ENCODE measurements around the gene KIF25. TPM values are rescaled to one million over a fixed set of nuclear protein-coding genes. Genes with fewer than 3 reads are reported as not detected.

The KIF25 gene
- total RNA-seq, 1 donor from 2014 or later = not detected

- H3K27ac ChIP-seq = no peak overlapping the region
- no peaks in the 10 kb centered on the region for H3K36me3 ChIP-seq
- intact Hi-C loops (cut with DNase I) = no loop called here
- H3K4me1 ChIP-seq = peaks cover 6% of the 10 kb centered on the region
- TF ChIP-seq POLR2A (IDR thresholded peaks at IDR 0.05) (no peak), CTCF (IDR thresholded peaks at IDR 0.05) (no peak), POLR2AphosphoS5 (IDR thresholded peaks at IDR 0.05; ENCODE audit: insufficient read depth in 1 of 2, low read depth in 1 of 2) (no peak)
- H3K9me3 ChIP-seq = no peaks in the 10 kb centered on the region
- no peak overlapping the region for H3K4me3 ChIP-seq
- no peaks in the 10 kb centered on the region for H3K27me3 ChIP-seq
- peak in 1 of 2 donors; percentile 29 for DNase-seq (ENCODE audit: extremely low spot score in 2 of 2)
These were observed 7.5 kb downstream of the KIF25 start for GRCh38 chr6:168004945-168005344.

GRCh38 chr6:168005796-168006195 lies 8.3 kb downstream of the KIF25 start:
- H3K27ac ChIP-seq = no peak overlapping the region
- no peak for TF ChIP-seq CTCF (IDR thresholded peaks at IDR 0.05)
- no peak for TF ChIP-seq POLR2AphosphoS5 (IDR thresholded peaks at IDR 0.05; ENCODE audit: insufficient read depth in 1 of 2, low read depth in 1 of 2)
- TF ChIP-seq POLR2A (IDR thresholded peaks at IDR 0.05) = no peak
- peaks cover 6% of the 10 kb centered on the region for H3K4me1 ChIP-seq
- peak in 1 of 2 donors; percentile 58 for DNase-seq (ENCODE audit: extremely low spot score in 2 of 2)
- intact Hi-C loops (cut with DNase I) = no loop called here
- H3K4me3 ChIP-seq = no peak overlapping the region
- no peaks in the 10 kb centered on the region for H3K27me3 ChIP-seq
- no peaks in the 10 kb centered on the region for H3K36me3 ChIP-seq
- H3K9me3 ChIP-seq = no peaks in the 10 kb centered on the region

GRCh38 chr6:168007592-168008338 lies 10.3 kb downstream of the KIF25 start:
- no peak overlapping the region for H3K4me3 ChIP-seq
- TF ChIP-seq POLR2A (IDR thresholded peaks at IDR 0.05) (no peak), POLR2AphosphoS5 (IDR thresholded peaks at IDR 0.05; ENCODE audit: insufficient read depth in 1 of 2, low read depth in 1 of 2) (peak in 1 of 2 donors; percentile 20), CTCF (IDR thresholded peaks at IDR 0.05) (no peak)
- no peaks in the 10 kb centered on the region for H3K36me3 ChIP-seq
- no peak overlapping the region for H3K27ac ChIP-seq
- H3K4me1 ChIP-seq = peaks cover 6% of the 10 kb centered on the region
- intact Hi-C loops (cut with DNase I) = no loop called here
- H3K27me3 ChIP-seq = no peaks in the 10 kb centered on the region
- no peaks in the 10 kb centered on the region for H3K9me3 ChIP-seq
- peak; percentile 31 to 49 for DNase-seq (ENCODE audit: extremely low spot score in 2 of 2)

- Histone ChIP-seq H3K27me3 (no peaks in the 10 kb centered on the region), H3K36me3 (no peaks in the 10 kb centered on the region), H3K27ac (no peak overlapping the region), H3K4me3 (no peak overlapping the region), H3K4me1 (peaks cover 6% of the 10 kb centered on the region), H3K9me3 (no peaks in the 10 kb centered on the region)
- intact Hi-C loops (cut with DNase I) = no loop called here
- DNase-seq (ENCODE audit: extremely low spot score in 2 of 2) = no peak
- TF ChIP-seq CTCF (IDR thresholded peaks at IDR 0.05) (no peak), POLR2A (IDR thresholded peaks at IDR 0.05) (no peak), POLR2AphosphoS5 (IDR thresholded peaks at IDR 0.05; ENCODE audit: insufficient read depth in 1 of 2, low read depth in 1 of 2) (no peak)
These were observed 11.9 kb downstream of the KIF25 start for GRCh38 chr6:168009331-168009730.

- DNase-seq (ENCODE audit: extremely low spot score in 2 of 2) = no peak
- no peaks in the 10 kb centered on the region for H3K36me3 ChIP-seq
- no peaks in the 10 kb centered on the region for H3K9me3 ChIP-seq
- TF ChIP-seq CTCF (IDR thresholded peaks at IDR 0.05) (no peak), POLR2AphosphoS5 (IDR thresholded peaks at IDR 0.05; ENCODE audit: insufficient read depth in 1 of 2, low read depth in 1 of 2) (no peak), POLR2A (IDR thresholded peaks at IDR 0.05) (no peak)
- no peak overlapping the region for H3K27ac ChIP-seq
- H3K4me1 ChIP-seq = peaks cover 6% of the 10 kb centered on the region
- intact Hi-C loops (cut with DNase I) = no loop called here
- H3K4me3 ChIP-seq = no peak overlapping the region
- no peaks in the 10 kb centered on the region for H3K27me3 ChIP-seq
These were observed 13.8 kb downstream of the KIF25 start for GRCh38 chr6:168011291-168011690.

Measured in vagina (tissue), 2 donors.